Stimulated activated CD8-positive, alpha-beta memory T cell treated with anti-CD3 and anti-CD28 coated beads, Interleukin-12 subunit alpha, Interleukin-12 subunit beta, amount 100 ng/mL, for 24 hours (primary cell): ENCODE data around the gene MYOM1.

Experiments used
- DNase-seq: peaks from one replicate; pipeline ENCODE4 v3.0.0-alpha.2; 2020; ENCODE audit errors: extremely low read depth

Gene MYOM1

DNA sequence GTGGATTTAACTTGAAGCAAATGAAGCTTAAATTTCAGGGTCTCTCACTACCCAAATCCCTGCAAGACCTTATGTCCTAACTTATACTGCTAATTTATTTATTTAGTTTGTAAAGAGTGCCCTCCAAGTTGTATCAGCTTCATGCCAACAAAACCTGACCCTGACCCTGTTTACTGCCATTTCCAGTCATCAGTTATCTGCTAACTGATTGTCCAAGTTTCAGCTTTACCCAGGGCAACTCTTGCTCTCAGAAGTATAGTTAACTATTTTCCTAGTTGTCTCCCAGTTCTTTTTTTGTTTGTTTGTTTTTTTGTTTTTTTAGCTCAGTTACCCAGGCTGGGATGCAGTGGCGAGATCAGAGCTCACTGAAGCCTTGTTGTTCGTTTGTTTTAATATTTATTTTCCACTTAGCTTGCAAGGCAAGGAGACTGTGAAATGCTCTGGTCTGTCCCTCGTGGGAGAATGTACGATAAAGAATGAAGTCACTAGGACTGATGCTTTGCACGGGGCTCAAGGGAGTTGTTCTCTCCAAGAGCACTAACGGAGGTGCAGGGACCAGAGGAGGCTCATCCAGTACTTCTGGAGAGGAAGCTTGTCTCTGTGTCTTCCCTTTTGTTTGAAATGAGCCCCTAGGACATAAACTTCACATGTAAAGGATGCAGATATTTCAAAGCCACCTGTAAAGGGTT lies 35.3 kb downstream of the MYOM1 start:
- DNase-seq, result no peak

DNA sequence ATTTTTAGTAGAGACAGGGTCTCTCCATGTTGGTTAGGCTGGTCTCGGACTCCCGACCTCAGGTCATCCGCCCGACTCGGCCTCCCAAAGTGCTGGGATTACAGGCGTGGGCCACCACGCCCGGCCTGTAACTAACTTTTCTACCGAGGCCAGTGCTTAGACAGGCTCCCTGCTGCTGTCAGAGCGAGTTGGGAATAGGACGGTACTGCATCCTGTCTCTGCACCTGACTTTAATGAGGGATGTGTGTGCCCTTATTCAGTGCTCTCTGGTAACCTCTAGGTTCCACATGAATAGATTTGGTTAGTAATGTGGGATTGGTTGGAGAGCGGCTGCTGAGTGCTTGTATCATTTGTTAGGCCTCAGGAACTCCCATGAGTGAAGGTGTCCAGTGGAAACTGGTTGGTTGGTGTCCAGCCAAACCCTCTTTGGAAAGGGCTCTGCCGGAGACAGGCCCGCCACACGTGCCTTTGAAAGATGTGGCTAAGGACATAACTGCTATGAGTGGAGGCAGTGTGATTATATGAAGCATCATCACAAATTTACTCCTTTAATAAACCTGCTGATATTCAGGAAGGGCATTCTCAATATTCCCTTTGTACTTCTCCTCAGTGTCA lies 36.6 kb downstream of the MYOM1 start:
- no peak for DNase-seq

DNA sequence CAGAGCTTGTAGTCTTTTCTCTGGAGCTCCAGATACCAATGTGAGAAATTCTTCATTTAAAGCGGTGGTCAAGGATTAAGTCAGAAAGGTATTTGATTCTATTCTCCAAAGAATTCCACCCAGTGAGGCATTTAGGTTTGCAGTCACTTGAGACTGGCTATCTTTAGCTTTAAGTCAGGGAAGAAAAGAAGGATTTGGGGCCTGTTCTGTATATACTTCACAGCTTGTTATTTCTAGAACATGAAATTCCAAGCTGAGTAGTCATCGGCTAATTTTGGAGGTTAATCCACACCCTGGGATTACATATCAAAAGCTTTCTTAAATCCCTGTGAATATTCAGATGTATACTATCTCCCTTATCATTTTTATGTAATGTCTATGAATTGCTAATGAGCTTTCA lies 39.4 kb downstream of the MYOM1 start:
- DNase-seq, result no peak

DNA sequence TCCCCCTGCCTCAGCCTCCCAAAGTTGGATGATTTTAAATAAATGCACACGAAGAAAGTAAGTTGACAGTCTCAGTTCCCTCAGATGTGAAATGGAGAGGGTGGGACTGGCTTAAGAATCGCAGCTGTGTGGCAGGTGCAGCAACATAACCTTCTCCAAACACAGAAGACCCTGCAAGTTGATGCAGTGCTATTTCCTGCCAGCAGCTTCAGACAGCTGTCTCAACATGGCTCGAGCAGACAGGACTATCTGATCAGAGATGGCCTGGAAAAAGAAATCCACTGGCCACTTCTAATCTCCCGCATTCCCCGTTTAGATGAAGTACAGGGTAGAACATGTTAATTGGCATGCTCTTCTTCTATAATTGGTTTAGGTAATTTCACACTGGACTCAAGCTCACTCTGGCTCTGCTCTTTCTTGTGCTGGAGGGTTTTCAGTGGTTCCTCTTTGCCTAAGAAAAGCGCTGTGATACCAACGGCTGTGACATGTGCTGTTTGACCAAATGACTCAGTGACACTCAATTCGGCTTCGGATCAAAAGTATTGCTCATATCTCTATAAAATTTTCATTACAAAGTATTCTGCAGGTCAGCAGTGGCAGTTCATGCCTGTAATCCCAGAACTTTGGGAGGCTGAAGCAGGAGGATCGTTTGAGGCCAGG lies 40.2 kb downstream of the MYOM1 start:
- no peak for DNase-seq

DNA sequence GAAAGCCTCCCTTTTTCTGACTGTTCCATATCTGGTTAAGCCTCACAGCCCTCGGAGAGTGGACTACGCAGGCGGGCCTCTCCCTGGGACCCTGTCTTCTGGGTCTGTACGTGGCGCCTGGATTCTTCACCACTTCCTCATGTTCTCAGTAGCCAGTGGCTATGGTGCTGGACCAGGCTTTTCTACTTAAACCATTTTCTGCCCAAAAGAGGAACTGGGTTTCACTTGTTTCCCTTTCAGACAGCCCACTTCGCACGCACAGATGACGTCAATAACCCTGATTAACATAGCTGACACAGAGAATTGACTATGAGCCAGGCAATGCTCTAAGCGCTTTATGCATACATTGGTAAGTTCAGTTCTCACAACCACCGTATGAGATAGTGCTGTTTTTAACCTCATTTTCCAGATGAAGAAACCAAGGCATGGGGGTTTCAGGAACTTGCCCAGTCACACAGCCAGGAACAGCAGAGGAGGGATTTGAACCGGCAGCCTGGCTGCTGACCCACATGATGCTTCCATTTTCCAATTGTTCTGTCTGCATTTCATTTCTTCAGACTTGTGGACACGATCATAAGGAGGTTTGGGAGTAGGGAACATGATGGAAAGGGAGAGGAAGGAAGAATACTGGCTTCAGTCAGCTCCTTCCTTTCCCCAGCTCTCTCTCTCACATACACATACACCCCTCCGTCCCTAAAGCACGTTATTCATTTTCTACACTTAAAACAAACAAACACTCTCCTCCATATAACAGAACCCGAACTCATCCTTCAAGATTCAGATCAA lies 41.7 kb downstream of the MYOM1 start:
- no peak for DNase-seq

DNA sequence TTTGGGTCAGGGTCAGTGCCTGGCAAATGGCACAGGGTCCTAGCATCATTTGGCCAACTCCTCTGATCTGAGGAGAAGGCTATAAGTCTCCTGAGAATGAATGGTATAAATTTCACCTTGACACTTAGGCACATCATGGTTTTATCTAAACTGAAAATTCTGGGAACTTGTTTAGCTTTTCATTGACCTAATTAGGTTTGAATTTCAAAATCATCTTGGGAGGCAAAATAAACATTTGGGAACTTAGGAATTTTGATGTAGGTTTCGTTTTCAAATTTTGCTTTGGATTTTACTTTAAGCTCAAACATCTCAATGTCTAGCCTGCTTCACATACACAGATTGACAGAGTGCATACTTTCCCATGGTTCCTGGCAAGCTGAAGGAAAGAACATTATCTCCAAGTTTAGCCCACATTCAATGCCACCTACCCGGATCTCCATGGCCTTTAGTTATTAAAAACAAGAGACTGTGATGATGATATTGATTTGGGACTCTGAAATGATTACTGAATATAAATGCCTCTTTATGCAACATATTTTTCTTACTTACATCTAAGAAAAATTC lies 44.5 kb downstream of the MYOM1 start:
- DNase-seq, result no peak

DNA sequence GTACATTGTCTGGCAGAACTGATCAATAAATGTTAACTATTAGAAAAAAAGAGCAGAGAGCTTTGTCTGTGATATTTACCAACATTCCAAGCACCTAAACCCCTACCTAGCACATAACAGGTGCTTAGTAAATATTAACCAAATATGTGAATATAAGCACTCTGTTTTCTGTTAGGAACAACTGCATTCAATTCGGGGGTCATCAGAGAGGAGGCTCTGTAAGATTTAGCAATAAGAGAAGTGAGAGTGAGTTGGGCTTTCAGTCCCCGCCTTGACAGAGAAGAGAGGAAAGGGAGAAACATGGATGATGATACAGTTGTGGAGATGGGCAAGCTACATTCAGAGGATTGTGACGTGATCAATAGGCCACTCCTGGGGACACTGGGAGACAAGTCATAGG lies 47.7 kb downstream of the MYOM1 start:
- no peak for DNase-seq

DNA sequence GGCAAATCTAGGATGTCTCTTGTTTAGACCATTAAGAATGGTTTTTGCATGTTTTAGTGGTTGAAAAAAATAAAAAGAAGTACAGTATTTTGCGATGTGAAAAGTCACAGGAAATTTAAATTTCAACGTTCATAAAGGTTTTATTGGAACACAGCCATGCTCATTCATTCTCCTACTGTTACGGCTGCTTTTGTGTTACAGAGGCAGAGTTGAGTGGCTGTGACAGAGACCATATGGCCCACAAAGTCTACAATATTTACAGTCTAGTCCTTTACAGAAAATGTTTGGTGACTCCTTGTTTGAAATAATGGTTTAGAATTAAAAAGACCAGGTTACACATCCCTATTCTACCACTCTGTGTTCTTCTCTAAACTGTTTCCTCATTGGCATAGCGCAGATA lies 48.1 kb downstream of the MYOM1 start:
- no peak for DNase-seq

DNA sequence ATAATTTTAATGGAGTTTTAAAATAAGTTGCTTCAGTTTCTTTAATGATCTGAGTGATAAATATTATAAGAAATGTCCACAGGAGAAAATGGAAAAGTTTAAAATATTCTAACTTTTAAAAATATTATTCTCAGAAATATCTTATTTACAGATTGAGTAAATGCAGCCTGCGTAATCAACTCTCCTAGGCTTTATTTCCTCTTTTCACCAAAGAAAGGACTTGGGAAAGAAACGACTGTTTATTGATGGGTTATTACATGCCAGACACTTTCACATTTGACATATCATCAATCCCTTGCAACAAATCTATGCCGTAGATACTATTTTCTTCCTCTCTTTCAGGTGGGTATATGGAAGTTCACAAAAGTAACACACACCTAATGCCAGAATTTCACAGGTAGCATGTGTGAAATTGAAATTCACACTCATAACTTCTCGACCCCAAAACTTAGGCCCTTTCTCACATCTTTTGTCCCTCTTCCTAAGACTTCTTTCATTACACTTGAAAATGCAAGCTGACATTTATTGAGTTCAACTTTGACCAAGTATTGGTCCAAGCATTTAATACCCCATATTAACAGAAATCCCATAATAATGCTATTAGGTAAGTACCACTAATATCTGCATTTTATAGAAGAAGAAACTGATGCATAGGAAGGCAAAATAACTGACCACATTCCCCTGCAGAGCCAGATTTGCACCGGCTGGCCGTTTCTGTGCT lies 49.2 kb downstream of the MYOM1 start:
- DNase-seq, result no peak

DNA sequence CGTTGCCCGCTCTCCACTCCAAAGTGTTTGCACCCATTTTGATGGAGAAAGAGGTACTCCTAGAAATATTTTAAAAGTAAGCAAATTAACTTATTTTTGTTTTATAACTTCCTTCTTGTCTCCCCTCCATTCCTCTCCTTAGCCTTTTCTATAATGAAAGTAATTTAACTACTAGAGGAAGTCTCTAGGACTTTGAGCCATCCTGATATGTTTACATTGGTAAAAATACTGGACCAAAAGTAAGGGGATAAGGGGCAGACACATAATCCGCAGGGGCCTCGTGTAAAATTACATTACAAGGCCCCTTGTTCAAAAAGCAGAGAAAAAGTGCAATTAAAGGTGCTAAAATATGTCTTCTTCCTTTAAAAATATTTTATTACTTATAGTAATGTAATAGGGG lies 55.4 kb downstream of the MYOM1 start:
- DNase-seq, result no peak

DNA sequence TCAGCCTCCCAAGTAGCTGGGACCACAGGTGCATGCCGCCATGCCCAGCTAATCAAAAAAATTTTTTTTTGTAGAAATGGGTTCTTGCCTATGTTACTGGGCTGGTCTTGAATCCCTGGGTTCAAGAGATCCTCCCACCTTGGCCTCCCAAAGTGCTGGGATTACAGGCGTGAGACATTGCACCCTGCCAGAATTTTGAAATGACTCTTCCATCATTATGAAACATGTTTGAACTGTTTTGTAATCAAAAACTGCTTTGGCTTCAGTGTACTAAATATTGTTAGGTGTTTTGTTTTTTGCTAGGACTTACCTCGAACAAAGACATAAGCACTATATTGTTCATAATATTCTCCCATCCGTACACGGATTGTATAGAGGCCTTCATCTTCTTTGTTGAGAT lies 55.8 kb downstream of the MYOM1 start:
- DNase-seq, result no peak

DNA sequence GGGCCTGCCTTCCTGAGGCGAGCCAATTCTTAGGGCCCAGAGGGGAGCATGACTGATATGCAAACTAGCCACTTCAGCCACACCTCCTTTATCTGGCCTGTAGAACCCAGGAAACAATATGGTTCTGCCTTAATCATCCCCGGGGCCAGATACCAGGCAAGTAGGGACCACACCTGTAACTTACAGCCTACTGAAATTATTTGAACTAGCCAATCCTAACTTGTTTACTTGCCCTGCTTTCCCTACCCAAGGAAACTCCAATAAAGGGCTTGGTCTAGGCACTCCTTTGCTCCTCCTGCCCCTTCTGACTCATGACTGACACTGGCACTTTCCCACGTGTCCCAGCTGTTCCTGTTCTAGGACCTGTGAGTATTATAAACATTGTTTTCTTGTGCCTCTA lies 57.6 kb downstream of the MYOM1 start:
- no peak for DNase-seq

DNA sequence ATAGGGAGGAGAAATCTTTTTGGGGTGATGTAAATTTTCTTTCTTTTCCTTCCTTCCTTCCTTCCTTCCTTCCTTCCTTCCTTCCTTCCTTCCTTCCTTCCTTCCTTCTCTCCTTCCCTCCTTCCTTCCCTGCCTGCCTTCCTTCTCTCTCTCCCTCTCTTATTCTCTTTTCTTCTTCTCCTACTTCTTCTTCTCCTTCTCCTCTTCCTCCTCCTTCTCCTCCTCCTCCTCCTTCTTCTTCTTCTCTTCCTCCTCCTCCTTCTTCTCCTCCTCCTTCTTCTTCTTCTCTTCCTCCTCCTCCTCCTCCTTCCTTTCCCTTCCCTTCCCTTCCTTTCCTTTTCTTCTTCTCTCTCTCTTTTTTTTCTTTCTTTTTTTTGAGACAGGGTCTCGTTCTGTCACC lies 59.9 kb downstream of the MYOM1 start:
- no peak for DNase-seq

DNA sequence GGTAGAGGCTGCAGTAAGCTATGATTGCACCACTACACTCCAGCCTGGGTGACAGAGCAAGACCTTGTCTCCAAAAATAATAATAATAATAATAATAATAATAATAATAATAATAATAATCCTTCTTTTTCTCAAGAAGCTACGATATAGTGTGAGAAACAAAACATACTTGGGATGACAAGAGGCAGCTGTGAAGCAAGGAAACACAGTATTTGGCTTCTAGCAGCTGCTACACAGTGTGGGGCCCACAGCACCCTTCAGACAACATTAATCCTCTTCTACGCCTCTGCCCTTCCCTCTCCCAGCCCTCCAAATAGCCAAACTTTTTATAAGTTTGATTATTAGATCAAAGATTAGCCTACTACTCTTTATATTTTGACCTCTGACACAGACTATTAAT lies 62.2 kb downstream of the MYOM1 start:
- no peak for DNase-seq

DNA sequence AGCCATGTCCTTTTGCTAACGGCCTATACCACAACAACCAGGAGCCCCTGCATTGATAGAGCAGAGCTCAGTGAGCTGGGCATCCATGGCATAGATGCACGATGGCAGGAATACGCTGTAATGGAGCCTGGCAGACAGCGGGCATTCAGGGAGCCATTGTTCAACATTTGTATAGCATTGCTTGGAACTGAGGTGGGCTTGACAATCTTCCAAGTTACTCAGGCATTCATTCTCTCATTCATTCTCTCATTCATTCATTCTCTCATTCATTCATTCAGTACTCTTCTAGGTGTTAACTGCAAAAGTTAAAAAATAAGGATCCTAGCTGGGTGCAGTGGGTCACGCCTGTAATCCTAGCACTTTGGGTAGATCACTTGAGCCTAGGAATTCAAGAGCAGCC lies 62.7 kb downstream of the MYOM1 start:
- no peak for DNase-seq

DNA sequence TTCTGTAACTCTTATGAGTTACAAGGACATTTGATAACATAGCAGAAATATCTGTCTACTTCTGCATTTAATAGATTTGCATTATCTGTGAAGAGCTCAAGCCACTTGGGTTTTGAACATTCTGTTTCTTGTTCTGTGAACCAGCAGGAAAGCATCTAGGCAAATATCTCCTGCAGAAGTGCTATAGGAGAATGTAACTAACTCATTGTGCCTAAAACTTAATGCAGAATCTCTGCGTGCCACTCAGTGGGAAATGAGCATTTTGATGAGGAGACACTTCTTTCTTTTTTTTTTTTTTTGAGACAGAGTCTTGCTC lies 63.5 kb downstream of the MYOM1 start:
- DNase-seq, result no peak

DNA sequence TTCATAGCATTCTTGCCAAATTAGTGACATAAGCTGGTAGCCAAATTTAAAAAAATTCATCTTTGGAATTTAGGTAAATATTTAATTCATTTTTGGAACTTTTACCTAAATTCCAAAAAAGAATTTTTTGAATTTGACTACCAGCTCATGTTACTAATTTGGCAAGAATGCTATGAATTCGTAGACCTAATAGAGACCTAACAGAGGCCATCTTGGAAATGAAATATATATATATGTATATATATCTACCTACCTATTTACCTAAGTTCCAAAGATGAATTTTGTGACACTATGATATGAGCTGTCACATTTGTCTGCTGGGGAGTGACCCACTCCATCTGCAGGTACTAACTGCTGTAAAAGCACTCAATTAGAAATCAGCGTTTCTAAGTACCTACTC lies 65.6 kb downstream of the MYOM1 start:
- DNase-seq, result no peak

DNA sequence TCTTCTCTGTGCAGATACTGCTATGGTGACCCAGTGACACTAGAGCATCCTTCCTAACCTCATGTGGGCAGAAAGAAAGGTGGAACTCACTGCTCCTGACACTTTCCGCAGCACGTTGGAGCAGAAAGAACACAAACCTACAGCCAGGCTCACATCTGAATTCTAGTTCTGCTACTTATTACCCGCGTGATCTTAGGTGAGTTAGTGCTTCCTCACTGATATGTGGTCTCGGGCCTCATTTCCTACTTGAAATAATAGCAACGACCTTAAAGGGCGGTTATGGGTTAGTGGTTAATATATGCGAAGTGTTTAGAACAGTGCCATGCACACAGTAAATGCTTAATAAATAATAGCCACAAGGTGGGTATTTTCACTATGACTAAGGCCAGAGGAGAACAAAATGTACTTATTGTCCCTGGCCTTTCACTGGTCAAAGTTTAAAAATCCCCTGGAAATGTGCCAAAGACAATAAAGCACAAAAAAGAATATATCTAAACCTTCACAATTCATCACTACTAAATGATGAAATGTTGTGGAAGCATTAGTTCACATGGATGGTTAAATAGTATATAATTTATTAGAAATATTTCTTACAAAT lies 66.6 kb downstream of the MYOM1 start:
- DNase-seq, result no peak

DNA sequence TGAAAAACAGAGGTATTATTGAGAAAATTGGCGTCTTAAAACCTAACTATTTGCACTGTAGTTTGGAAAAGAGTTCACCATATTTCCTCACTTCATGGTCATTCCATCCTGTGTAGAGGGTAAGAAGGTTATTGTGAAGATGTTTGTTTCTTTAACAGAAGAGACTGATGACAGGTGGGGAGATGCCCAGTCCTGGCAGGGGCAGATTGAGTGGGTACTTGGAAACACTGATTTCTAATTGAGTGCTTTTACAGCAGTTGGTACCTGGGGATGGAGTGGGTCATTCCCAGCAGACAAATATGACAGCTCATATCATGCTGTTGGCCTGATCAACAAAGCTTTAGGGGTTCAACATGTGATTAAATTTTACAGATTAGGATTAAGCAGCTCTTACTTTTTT lies 67.5 kb downstream of the MYOM1 start:
- no peak for DNase-seq

DNA sequence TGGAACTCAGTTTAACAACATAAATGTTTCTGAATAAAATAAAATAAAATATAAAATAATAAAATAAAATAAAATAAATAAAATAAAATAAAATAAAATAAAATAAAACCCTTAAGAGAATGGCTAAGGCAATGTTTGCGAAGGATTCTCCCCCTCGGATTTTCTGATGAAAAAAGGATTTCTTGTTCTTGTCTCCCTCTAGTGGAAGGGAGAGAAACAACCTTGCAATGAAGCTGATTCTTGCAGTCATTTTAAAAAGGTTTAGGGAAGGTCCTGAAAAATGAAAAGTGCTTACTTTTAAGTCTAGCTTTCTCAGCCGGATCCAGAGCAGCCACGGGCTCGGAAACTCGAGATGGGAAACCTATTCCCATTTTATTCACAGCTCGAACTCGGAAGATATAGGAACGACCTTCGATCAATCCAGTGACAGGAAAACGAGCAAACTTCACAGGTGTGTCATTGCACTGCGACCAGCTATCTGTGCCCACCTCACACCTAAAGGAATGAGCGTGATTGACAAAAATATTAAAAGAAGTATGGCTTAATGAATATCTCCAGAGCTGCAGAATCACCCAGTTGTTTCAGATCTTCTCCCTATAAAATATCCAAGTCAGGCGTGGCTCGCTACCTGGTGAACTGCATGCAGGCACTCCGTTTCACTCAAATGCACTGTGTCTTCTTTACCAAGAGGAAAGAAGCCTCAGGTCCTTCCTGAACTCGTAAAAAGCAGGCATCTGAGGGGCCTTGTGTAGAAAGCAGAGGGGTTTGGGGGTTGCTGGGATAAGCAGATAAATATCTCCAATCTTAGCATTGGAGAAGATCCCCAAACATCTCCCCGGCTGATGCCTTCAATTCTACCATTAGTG lies 68.1 kb downstream of the MYOM1 start:
- no peak for DNase-seq

DNA sequence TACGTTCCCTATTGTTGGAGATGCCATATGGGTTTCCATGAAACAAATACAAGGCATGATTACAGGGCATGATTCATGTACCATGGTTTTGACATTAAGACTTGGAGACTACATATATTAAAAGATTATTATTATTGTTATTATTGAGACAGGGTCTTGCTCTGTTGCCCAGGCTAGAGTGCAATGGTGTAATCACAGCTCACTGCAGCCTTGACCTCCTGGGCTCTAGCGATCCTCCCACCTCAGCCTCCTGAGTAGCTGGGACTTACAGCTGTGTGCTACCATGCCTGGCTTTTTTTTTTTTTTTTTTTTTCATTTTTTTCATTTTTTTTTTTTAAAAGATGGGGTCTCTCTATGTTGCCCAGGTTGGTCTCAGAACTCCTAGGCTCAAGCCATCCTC lies 69.1 kb downstream of the MYOM1 start:
- DNase-seq, result no peak
